Adrenal gland (tissue), 5 donors: Measurements from ENCODE around the gene FNIP2.

Experiments used
- POLR2A ChIP-seq, 2 donors: fragments of 450-650 bp; IDR thresholded peaks; one replicate each; pipeline ENCODE4 v1.6.1; 2017; ENCODE audit warnings: antibody characterized with exemption in 2 of 2, mild to moderate bottlenecking in 2 of 2, moderate library complexity in 1 of 2
- TF ChIP-seq, protein P1 (sequence below), 6 experiments: fragments of 450-650 bp in 4 of 6; fragments of 200-600 bp in 2 of 6; sonication (generic) in 1 of 6; IDR thresholded peaks; 1 replicate in 5 of 6; 2 replicates in 1 of 6; pipeline versions ENCODE4 v1.5.1 to v1.8.0; 2016 to 2021; ENCODE audit warnings: antibody characterized with exemption in 6 of 6, mild to moderate bottlenecking in 2 of 6, moderate library complexity in 1 of 6
- donor health status: DM: no; HTN: no; CAD: no.

DNA sequence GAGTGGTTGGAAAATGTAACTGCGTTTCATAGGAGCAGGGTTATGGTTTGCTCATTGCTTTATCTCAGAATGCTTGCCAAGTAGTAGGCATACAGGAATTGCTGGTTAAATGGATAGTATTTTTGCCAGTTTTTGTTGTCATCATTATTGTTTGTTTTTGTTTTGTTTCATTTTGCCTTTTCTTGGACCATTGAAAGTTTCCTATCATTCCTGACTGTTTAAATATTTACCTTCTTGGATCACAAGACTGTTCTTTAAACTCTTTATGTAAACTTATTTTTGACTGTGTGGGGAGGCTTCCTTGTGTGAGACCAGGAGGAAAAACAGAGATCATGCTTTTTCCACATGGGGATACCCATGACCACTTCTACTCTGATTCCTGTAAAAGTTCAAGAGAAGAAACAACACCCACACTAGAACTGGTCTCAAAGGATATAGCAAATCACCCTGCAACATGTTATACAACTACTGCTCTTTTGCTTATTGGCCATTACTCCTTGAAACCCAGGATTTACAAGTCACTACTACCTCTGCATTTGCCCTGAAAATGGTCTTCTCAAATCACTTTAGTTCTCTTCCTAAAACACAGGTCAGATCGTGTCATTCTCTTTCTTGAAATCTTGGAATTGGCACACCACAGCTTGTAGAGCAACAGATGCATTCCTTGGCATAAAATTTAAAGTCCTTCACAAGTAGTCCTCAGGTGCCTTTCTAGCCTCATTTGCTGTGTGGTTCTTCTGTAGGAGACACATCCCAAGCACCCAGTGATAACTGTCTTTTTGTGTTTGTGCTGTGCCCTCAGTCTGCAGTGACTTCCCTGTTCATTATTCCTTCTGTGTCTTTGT lies 51.3 kb downstream of the FNIP2 start:
- TF ChIP-seq, protein P1, sequence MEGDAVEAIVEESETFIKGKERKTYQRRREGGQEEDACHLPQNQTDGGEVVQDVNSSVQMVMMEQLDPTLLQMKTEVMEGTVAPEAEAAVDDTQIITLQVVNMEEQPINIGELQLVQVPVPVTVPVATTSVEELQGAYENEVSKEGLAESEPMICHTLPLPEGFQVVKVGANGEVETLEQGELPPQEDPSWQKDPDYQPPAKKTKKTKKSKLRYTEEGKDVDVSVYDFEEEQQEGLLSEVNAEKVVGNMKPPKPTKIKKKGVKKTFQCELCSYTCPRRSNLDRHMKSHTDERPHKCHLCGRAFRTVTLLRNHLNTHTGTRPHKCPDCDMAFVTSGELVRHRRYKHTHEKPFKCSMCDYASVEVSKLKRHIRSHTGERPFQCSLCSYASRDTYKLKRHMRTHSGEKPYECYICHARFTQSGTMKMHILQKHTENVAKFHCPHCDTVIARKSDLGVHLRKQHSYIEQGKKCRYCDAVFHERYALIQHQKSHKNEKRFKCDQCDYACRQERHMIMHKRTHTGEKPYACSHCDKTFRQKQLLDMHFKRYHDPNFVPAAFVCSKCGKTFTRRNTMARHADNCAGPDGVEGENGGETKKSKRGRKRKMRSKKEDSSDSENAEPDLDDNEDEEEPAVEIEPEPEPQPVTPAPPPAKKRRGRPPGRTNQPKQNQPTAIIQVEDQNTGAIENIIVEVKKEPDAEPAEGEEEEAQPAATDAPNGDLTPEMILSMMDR (IDR thresholded peaks at IDR 0.05), result no peak
- no peak for TF ChIP-seq POLR2A (IDR thresholded peaks at IDR 0.05)
